Activated CD4-positive, CD25-positive, alpha-beta regulatory T cell (primary cell): ENCODE measurements around the gene VAV2.

Experiments
- DNase-seq, 4 experiments: peaks; one replicate each; lab custom pipeline; 2025; lab: John Stamatoyannopoulos, UW

The VAV2 gene

DNA sequence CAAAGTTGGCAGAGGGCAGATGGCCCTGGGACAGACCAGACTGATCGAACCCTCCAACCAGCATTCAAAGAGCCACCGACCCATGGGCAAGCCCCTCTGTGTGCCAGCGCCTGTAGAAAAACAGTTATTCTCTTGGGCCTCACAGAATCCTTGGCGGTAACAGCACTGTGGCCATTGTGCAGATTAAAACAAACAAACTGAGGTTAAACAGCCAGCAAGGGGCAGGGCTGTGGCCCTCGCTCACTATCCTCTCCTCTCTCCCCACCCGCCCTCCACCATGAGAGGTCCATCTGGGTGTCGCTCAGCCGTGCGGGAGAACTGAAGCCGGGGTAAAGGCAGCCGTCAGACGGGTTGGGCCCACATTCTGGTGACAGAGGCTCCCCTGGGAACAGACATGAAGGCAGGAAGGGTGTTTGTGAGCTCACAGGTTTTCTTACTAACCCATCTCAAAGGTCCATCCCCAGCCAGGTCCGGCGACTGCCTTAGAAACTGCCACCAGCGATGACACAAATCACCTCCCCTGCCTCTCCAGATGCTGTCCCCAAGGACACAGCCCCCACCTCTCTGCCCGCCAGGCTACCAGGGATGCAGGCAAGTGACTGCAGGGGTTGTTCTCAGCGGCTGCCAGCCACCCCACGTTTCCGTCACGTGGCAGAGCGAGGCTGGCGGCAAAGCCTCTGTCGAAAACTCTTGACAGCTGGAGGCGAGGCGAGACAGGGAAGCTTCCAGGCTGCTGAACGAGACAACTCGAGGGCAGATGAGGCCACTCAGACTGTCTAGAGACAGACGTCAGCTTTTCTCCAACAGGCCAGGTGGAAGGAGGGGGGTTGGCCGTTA lies 178.2 kb downstream of the VAV2 start:
- DNase-seq: no peak

DNA sequence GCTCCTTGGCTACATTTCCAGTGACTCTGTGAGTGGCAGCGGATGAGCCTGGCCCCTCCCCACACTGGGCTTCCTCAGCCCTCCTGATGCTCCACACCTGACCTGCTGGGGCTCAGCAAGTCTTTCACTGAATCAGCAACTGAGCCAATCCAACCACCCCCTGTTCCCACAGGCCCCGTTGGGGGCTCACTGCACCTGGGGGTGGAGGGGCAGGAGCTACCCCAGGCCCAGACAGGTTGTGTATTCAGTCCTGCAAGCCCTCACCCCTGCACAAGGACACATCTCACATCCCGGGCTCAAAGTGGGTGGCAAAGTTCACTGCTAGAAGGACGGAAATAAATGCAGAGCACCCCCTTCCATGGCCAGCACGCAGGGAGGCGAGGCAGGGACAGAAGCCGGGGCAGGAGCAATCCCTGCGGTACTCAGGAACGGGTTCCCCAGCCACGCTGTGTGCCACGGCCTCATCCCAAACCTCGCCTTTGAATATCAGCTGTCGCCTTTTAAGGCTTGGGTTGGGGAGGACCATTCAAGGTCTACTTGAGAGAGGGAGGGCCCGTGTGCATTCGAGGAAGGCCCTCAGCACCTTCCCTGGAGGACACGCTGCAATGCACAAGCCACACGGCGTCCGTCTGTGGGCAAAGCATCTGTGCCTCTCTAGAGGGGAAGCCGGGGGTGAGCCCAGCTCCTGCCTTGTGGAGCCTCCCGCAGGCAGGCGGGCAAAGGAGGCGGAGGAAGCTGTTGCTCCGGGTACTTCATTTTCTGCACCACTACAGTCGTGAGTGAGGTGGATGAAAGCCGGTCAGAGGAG lies 179.0 kb downstream of the VAV2 start:
- no peak for DNase-seq

DNA sequence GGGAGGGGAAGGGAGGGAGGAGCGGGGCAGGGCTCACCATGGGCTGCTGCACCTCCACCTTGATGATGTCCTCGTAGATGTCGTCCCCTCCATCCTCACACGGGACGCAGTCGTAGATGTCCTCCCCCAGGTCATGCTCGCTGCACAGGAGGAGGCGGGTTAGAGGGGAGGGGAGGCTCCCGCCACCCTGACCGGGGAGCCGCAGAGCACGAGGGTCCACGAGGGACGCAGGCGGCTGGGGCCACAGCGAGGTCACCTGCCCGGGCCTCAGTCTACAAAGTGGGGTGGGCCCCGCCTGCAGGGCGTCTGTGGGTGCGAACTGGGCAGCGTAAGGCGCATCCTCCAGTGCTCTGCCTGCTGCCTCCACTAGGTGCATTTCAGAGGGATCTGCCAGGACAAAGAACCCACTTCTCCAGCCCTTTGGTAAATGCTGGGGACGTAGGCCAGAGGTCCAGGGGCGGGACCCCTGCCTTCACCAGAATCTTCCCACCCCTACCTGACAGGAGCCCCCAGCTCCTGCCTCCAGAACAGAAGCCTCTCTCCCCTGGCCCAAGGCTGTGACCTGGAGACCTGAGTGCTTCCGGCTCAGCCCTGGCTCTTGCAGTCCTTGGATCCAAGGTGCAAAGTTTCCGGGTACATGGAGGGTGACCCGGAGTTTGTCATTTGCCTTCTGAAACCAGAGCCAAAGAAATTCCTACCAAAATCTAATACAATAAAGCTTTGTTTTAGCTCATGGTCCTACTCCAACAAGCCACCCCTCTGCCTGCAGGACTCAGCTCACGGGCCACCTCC lies 179.9 kb downstream of the VAV2 start:
- DNase-seq: no peak

DNA sequence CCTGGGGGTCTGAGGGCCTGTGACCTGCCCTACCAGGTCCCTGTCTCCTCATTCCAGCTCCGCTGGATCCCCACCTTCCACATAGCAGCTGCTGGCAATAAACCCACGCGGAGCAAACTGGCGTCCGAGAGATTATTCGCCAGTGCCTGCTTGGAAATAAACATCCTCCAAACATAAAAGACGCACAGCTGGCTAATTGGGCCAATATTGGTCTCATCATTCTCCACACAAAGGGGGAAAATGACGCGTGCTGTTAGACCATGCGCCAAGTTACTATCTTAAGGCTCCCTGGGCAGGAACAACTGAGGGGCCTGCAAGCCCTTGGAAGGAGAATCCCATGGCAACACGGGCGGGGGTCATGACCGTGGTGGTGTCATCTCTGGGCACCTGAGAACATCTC lies 180.7 kb downstream of the VAV2 start:
- DNase-seq: no peak

DNA sequence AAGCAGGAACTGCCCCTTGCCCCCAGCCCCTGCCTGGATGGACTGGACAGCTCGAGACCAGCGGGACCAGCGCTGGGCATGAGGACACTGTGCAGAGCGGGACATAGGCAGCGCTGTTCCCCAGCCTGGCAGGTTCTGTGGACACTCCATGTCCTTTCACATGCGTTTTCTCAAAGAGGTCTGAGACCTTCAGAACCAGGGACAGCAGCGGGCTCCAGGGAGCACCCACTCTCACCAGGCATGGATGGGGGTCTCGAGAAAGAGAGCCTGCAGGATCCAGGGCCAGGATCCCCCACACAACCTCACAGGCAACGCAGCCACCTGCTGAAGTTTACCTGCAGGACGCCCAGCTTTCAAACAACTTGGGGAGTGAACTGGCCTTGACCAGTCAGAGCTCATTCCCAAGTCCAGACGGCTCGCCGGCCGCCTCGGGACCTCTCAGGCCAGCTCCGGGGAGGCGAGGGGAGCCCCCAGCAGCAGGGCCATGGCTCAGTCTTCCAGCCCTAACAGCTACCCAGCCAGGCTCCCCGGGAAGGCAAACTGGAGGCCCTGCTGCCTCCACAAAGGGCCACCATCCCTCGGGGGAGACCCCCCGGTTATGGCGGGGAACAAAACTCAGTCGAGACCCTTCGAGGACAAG lies 181.4 kb downstream of the VAV2 start:
- DNase-seq: no peak

DNA sequence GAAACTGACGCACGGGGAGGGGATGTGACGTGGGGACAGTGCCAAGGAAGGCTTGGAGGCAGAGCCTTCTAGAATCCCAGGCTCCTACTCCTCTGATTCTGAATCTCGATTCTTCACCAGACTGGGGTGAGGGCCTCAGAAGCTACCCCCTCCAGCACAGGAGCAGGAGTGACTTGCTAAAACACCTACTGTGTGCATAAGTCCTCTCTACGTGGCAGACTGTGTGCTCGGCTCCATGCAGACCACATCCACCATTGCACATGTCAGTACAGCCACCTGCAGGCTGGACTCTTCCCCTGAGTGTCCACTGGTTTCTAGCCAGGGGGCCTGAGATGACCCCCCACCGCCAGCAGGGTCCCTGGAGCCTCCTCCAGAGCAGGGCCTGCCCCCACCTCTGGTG lies 182.8 kb downstream of the VAV2 start:
- DNase-seq: no peak

DNA sequence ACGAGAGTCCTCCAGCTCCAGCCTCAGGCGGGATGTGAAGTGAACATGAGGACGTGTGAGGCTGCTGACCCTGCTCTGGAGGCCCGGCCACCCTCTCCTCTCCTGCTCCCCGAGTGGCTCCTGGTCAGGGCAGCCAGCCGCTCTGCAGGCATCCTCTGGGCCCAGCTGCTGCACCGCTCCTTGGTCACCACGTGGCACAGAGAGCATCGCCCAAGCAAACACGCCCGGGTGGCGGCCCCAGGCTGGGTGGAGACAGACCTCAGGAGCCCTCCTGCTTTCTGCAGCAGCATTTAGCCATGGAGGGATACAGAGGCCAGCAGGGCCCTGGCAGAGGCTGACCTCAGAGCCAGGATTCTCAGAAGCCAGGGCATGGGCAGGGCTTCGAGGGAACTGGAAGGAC lies 184.3 kb downstream of the VAV2 start:
- no peak for DNase-seq

DNA sequence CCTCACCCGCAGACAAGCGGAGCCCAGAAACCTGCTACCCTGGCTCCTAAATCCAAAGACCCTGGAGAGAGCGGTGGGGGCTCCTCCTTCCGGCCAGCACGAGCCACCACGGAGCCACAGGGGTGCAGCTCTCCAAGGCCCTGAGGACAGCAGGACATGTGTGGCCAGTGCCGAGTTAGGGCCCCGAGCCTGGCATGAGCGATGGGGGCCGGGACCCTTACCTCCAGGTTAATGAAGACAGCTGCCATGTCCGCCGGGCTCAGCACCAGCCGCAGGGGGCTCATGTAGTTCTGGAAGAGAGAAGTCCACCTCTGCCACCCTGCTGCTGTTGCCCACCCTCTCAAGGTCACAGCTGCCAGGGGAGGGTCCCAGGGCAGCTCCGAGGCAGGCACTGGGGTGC lies 185.1 kb downstream of the VAV2 start:
- DNase-seq: no peak

DNA sequence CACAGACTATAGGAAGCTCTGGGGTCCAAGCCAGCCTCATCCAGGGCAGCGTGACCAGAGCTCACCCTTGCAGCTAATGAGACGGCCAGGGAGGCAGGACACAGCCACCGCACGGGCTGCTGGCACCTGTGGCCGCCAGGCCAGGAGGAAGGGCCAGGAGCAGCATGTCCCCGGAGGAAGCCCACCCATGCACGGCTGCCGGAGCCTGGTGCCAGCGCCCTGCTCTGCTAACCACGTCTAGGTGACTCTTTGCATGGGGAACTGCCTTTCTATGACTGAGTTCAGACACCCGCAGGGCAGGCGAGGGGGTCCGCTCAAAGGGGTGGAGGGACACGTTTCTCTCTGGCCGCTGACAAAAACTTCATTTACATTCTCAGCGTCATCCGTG lies 185.5 kb downstream of the VAV2 start:
- DNase-seq: no peak

DNA sequence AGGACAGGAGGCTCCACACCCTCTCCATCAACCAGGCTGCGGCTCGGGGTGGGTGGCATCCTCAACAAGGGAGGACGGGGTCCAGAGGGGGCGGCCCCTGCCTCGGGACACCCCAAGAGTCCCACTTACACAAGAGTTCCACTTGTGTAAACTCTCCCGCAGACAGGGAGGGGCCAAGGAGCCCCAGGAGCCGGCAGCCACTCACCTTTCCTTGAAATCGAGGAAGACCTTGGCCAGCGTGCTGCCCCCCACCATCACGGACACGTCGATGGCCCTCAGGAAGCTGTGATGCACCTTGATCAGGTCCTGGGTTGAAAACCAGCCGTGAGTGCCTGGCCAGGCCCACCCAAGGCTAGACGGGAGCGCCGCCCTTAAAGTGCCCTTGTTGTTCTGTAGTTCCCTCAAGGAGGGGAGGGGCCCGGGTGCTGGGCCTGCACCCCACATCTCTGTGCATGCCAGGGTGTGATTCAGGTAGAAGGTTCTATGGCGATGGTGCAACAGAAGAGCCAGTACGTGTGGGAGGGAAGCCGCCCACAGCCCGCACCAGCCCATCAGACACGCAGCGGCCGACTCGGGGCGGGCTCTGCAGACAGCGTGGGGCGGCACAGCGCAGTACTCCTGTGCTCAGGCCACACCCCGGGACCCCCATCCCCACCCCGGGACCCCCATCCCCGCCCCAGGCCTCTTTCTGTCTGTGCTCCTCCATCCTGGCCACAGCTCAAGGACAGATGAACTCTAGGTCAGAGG lies 186.1 kb downstream of the VAV2 start:
- DNase-seq: no peak

DNA sequence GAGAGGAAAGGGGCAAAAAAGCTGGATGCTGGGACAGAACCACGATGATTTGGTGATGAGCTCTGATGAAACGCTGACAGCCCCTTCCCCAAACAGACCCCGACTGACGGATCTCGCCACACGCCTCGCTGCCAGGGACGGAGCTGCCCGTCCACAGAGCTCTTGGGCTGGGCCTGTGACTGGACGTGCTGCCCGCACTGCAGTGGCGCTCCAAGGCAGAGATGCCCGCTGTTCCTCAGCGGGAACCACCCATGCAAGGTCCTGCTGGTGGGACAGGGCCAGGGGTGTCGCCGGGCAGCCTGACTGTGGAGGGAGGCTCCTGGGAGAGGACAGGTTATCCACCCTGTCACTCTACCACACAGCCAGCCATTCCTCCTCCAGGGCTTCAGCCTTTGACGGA lies 187.9 kb downstream of the VAV2 start:
- DNase-seq: no peak

DNA sequence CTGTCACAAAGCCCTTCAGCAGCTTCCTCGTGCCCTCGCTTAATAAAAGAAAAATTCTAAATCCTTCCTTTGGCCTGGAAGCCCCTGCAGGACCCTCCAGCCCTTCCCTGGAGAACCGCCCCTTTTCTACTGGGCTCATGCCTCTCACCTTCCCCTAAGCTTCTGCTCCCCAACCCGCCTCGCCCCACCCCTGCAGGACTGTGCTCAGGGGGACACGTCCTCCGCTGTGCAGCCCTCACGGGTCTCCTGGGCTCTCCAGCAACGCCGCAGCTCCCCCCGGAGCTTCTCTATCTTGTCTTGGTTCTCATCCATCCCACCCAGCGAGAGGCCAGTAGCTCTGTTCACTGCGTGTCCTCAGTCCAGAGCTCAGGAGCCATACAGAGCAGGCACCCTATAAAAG lies 188.4 kb downstream of the VAV2 start:
- no peak for DNase-seq

DNA sequence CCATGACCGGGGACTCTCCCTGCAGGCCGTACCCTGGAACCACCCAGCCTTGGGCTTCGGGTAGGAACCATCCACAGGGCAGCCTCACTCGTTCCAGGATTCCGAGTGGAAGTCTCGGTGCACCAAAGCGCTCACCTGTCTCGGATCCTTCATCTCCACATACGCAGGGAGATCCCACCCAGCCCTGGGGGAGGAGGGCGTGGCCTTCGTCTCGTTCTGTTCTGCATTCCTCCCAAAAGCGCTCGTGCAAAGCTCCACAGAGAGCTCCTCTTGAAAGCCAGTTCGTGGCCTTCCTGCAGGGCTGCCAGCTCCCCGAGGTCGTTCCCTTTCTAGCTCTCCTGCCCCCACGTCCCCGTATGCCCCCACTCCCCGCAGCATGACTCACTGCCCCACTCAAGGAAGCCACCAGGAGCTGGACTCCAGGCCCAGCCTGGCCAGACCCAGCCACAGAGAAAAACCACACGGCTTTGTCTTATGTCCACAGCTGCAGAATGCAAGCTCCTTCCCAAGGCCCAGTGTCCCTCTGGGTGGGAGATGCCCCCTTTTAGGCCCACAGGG lies 189.0 kb downstream of the VAV2 start:
- no peak for DNase-seq

DNA sequence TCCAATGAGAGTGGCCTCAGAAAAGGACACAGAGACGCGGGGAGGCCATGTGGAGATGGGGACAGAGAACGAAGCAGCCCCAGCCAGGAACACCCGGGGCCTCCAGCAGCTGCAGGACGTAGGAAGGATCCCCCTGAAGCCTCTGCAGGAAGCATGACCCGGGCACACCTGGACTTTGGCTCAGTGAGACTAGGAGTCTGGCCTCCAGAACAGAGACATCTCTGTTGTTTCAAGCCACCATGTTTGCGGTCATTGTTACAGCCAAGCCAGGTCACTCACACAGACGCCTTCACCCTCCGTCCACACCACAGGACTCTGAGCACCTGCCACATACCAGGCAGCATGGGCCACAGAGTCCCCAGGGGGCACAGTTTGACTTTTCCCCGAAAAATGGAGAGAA lies 190.4 kb downstream of the VAV2 start:
- no peak for DNase-seq

DNA sequence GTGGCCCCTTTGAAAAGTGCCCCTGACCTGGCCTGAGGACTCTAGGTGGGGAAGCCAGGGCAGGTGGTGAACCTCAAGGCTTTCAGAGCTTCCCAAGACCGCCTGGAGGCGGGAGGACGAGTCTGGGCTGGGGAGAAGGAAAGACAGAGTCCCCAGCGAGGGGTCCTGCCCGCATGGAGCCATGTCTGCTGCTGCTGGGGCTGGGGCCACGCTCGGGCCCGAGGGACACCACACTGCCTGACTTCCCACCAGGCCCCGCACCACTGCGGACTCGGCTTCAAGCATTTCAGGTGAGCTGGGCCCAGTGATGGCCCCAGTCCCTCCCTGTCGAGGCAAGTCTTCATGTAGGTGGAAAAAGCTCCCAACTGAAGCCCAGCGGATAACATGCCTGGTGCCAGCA lies 191.9 kb downstream of the VAV2 start:
- no peak for DNase-seq

DNA sequence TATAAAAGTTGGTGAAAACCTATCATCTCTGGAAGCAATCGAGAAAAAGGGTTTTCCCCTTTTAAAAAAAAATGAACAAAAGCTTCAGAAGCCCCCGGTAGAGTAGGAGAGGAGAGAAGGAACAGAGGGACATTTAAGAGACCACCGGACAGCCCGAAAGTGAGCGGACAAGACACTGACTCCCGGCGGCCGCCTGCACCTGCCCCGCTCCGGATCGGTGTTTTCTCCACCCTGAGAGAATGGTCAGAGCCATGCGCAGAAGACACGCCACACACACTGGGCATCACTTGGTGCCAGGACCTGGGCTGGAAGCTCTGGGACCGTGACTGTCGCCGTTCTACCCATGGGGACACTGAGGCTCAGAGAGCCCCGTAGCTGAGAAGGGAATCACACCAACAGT lies 192.4 kb downstream of the VAV2 start:
- DNase-seq: no peak

DNA sequence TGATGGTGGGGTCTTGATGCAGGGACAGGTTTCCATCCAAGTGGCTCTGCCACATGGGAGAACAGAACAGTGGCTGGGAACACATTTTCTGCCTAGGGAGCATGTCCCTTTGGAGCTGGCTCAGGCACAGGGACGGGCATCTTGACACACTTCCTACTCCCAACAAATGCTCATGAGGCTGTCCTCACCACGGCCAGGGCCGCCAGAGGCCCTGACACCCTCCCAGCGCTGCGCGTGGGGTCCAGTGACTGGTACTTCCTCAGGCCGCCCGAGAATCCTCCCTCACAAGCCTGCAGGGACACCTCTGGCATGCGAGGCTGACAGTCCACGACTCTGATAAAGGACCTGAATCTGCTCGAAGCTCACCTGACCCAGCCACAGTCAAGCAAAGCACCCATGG lies 193.0 kb downstream of the VAV2 start:
- no peak for DNase-seq

DNA sequence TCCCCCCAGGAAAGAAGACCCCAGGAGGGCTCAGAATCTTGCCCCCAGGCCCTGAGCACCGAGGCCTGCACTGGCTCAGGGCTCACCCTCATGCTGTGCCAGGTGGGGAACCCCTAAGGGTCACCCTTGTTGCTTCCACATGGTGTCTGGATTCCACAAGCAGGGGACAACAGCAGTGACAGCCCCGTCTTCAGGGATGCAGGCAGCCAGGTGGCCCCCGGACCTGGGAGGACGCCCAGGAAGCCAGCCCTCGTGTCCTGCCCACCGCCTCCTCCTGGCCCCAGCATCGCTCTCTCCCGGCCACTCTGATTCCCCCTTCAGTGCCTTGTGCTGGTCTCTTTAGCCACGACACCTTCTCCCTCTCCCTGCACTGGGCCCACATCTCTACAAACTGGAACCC lies 194.0 kb downstream of the VAV2 start:
- DNase-seq: no peak

DNA sequence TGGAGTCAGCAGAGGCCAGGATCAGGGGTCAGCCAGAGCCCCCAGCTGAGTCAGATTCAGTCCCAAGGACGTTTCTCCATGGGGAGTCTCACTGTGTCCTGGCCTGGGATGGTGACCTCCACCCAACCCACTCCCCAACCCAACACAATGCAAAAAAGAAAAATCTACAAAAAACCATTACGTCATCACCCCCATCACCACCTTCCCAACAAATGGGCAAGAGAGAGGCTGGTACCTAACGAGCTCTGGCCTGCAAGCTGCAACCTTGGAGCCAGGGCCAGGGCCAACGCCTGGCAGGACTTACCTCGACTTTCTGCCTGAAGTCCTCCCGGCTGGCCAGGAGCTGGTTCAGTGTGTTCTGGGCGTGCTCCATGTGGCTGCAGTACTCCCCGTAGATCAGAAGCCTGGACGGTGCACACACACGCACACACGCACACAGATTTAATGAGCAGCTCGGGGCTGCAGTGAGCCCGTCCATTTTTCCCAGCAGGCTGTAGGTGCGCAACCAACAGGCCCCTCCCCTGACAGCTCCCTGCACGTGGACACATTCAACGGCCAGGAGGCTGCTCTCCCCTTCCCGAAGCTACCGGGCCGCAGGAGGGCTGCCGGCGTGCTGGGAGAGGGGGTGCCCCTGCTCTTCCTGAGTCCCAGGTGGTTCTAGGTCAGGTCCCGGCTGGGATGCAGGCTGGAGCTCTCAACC lies 194.6 kb downstream of the VAV2 start:
- DNase-seq: no peak

DNA sequence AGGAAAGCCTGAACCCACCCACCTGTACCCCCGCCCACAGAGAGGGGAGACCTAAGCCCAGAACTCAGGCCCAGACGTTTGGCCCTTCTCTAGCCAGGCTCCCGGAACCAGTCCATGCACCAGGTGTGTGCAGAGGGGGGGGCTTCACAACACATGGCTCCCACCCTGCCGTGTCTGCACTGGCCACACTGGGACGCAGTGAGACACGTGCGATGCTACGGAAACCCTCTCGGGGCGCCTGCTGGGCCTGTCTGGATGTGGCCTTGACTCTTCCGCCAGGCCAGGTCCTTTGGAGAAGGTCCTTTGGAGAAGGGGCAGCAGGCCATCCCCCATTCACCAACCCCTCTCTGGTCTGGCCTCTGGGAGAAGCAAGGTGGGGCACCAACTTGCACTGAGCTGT lies 195.6 kb downstream of the VAV2 start:
- no peak for DNase-seq

DNA sequence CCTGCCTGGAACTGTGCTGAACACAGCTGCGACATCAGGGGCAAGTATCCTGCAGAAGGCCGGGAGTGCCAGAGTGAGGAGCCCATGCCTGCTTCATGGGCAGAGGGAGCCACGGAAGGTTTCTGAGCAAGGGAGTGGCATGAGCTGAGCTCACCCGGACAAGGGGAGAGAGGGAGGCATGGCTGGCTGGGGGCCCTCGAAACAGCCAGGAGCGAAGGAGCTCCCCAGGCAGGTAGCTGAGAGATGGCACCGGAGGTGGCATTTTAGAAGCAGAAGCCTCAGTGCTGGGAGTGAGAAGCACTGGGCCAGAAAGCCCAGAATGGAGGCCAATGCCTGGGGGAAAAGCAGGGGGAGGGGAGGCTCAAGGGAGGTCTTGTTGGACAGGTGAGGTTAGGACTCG lies 197.1 kb downstream of the VAV2 start:
- DNase-seq: no peak
